IMR-90 (cell line): ENCODE measurements around the gene PTPN22. TPM values are rescaled to one million over a fixed set of nuclear protein-coding genes. Genes with fewer than 3 reads are reported as not detected.

ENCODE experiments used
- ATAC-seq: fragments of 200-7000 bp; cut with Tn5 transposase; 2 replicates; pipeline ENCODE4 v1.9.1; 2020; ENCODE audit warnings: low read depth, mild to moderate bottlenecking, moderate library complexity
- BruUV-seq: library from RNA; stranded (reverse); fragments of 400-500 nt; replicated peaks from 2 replicates; lab custom pipeline; 2021; lab: Mats Ljungman, UMichigan
- CTCF ChIA-PET: fragments of 300-600 bp; formaldehyde crosslinking; extraction: SDS; loops from one replicate; lab custom pipeline; 2021; ENCODE audit warnings: antibody characterized with exemption; lab: Yijun Ruan, JAX
- POLR2A ChIA-PET: fragments of 300-600 bp; sonication (Branson Sonifier 250); formaldehyde crosslinking; loops from one replicate; lab custom pipeline; 2022; ENCODE audit warnings: antibody characterized with exemption; ENCODE audit not compliant: unreplicated experiment; lab: Charles Lee
- DNase-seq: peaks from one replicate; pipeline ENCODE4 v3.0.0; 2013
- H2AFZ ChIP-seq: replicated peaks from 2 replicates; pipeline ENCODE3; 2013; ENCODE audit warnings: low read length, mild to moderate bottlenecking; ENCODE audit not compliant: poor library complexity
- H2AK5ac ChIP-seq: 2 replicates; pipeline ENCODE4 v1.6.1; 2013; ENCODE audit warnings: low read depth, low read length, inconsistent platforms
- H2AK9ac ChIP-seq: replicated peaks from 2 replicates; pipeline ENCODE3; 2013; ENCODE audit warnings: mild to moderate bottlenecking, low read depth, low read length, moderate library complexity; ENCODE audit not compliant: poor library complexity
- H2BK120ac ChIP-seq: 2 replicates; pipeline ENCODE4 v1.6.1; 2013; ENCODE audit warnings: low read depth, low read length, inconsistent platforms
- H2BK15ac ChIP-seq: 3 replicates; pipeline ENCODE4 v1.6.1; 2013; ENCODE audit warnings: low read depth, low read length, inconsistent platforms
- H2BK20ac ChIP-seq: 2 replicates; pipeline ENCODE4 v1.6.1; 2013; ENCODE audit warnings: low read depth, mild to moderate bottlenecking, inconsistent platforms, low read length, moderate library complexity
- H2BK5ac ChIP-seq: 2 replicates; pipeline ENCODE4 v1.6.1; 2013; ENCODE audit warnings: mild to moderate bottlenecking, low read depth, low read length, inconsistent platforms; ENCODE audit not compliant: poor library complexity, severe bottlenecking
- H3K14ac ChIP-seq: replicated peaks from 2 replicates; pipeline ENCODE4 v1.6.1; 2013; ENCODE audit warnings: low read depth, low read length, inconsistent platforms
- H3K18ac ChIP-seq: 2 replicates; pipeline ENCODE4 v1.6.1; 2013; ENCODE audit warnings: low read depth, low read length, control low read depth
- H3K23ac ChIP-seq: 2 replicates; pipeline ENCODE4 v1.6.1; 2013; ENCODE audit warnings: low read depth, low read length, inconsistent platforms
- H3K27ac ChIP-seq: 2 replicates; pipeline ENCODE4 v1.5.1; 2013; ENCODE audit warnings: mild to moderate bottlenecking, control low read depth, low read length; ENCODE audit not compliant: insufficient read depth
- H3K27me3 ChIP-seq: 2 replicates; pipeline ENCODE4 v1.6.1; 2013; ENCODE audit warnings: low read length; ENCODE audit not compliant: control insufficient read depth, insufficient read depth
- H3K36me3 ChIP-seq: 2 replicates; pipeline ENCODE4 v1.6.1; 2013; ENCODE audit warnings: low read length, mixed read lengths; ENCODE audit not compliant: control insufficient read depth, insufficient read depth
- H3K4ac ChIP-seq: 2 replicates; pipeline ENCODE4 v1.6.1; 2013; ENCODE audit warnings: low read depth, low read length, inconsistent platforms
- H3K4me1 ChIP-seq: 2 replicates; pipeline ENCODE4 v1.6.1; 2013; ENCODE audit warnings: low read length, mixed read lengths; ENCODE audit not compliant: control insufficient read depth, insufficient read depth
- H3K4me2 ChIP-seq: 2 replicates; pipeline ENCODE4 v1.6.1; 2013; ENCODE audit warnings: low read depth, mild to moderate bottlenecking, control low read depth, low read length, moderate library complexity
- H3K4me3 ChIP-seq: 2 replicates; pipeline ENCODE4 v1.5.1; 2013; ENCODE audit warnings: low read depth, mild to moderate bottlenecking, control low read depth, low read length, moderate library complexity; ENCODE audit not compliant: insufficient read depth
- H3K56ac ChIP-seq: 2 replicates; pipeline ENCODE4 v1.6.1; 2013; ENCODE audit warnings: low read length, inconsistent platforms; ENCODE audit not compliant: insufficient read depth; ENCODE audit errors: extremely low read depth
- H3K79me1 ChIP-seq, 2 experiments: 2 replicates each; pipeline ENCODE4 v1.6.1; 2013; ENCODE audit warnings: low read length in 2 of 2, inconsistent platforms in 1 of 2, low read depth in 1 of 2
- H3K9ac ChIP-seq: 2 replicates; pipeline ENCODE4 v1.6.1; 2013; ENCODE audit warnings: low read depth, low read length, control low read depth
- H3K9me1 ChIP-seq: 2 replicates; pipeline ENCODE4 v1.6.1; 2013; ENCODE audit warnings: low read length, inconsistent platforms; ENCODE audit not compliant: insufficient read depth
- H3K9me3 ChIP-seq: 2 replicates; pipeline ENCODE4 v1.6.1; 2013; ENCODE audit warnings: low read length; ENCODE audit not compliant: control insufficient read depth, insufficient read depth
- H4K20me1 ChIP-seq: 2 replicates; pipeline ENCODE4 v1.6.1; 2013; ENCODE audit warnings: low read length, inconsistent platforms; ENCODE audit not compliant: insufficient read depth
- H4K5ac ChIP-seq: 2 replicates; pipeline ENCODE4 v1.6.1; 2013; ENCODE audit warnings: mild to moderate bottlenecking, low read depth, low read length, control low read depth
- H4K8ac ChIP-seq, 2 experiments: 2 replicates each; pipeline ENCODE4 v1.6.1; 2013; ENCODE audit warnings: low read depth in 2 of 2, low read length in 2 of 2, control low read depth in 1 of 2, inconsistent platforms in 1 of 2
- H4K91ac ChIP-seq: 2 replicates; pipeline ENCODE4 v1.6.1; 2013; ENCODE audit warnings: low read depth, low read length, inconsistent platforms; ENCODE audit not compliant: insufficient read depth
- BHLHE40 ChIP-seq: fragments of 150-350 bp; IDR thresholded peaks from 2 replicates; pipeline ENCODE4 v1.6.1; 2016; ENCODE audit warnings: mild to moderate bottlenecking, low read depth, low read length
- CHD1 ChIP-seq: IDR thresholded peaks from 2 replicates; pipeline ENCODE4 v1.6.1; 2012; ENCODE audit warnings: low read depth, low read length, improper control_type of control experiment
- CTCF ChIP-seq: conservative IDR thresholded peaks from 2 replicates; pipeline ENCODE4 v1.5.1; 2012; ENCODE audit warnings: mild to moderate bottlenecking, low read depth, low read length, improper control_type of control experiment
- ELK1 ChIP-seq: fragments of 150-350 bp; IDR thresholded peaks from 2 replicates; pipeline ENCODE4 v1.6.1; 2016; ENCODE audit warnings: low read depth, mild to moderate bottlenecking, low read length, moderate library complexity, borderline replicate concordance
- FOS ChIP-seq: fragments of 150-350 bp; IDR thresholded peaks from 2 replicates; pipeline ENCODE4 v1.6.1; 2016; ENCODE audit warnings: low read depth, low read length
- MAZ ChIP-seq: IDR thresholded peaks from 2 replicates; pipeline ENCODE4 v1.6.1; 2012; ENCODE audit warnings: low read depth, mild to moderate bottlenecking, low read length, improper control_type of control experiment, moderate library complexity, borderline replicate concordance
- MXI1 ChIP-seq: IDR thresholded peaks from 2 replicates; pipeline ENCODE4 v1.6.1; 2012; ENCODE audit warnings: low read depth, mild to moderate bottlenecking, low read length, moderate library complexity, borderline replicate concordance
- NFE2L2 ChIP-seq: fragments of 150-350 bp; IDR thresholded peaks from 2 replicates; pipeline ENCODE4 v1.6.1; 2016; ENCODE audit warnings: low read depth, mild to moderate bottlenecking, low read length
- POLR2A ChIP-seq: IDR thresholded peaks from 2 replicates; pipeline ENCODE4 v1.6.1; 2012; ENCODE audit warnings: mild to moderate bottlenecking, low read depth, low read length
- RAD21 ChIP-seq: IDR thresholded peaks from 2 replicates; pipeline ENCODE4 v1.6.1; 2012; ENCODE audit warnings: low read length, improper control_type of control experiment
- RCOR1 ChIP-seq: IDR thresholded peaks from 2 replicates; pipeline ENCODE4 v1.6.1; 2012; ENCODE audit warnings: mild to moderate bottlenecking, low read length, improper control_type of control experiment; ENCODE audit not compliant: insufficient replicate concordance
- RFX5 ChIP-seq: IDR thresholded peaks from 2 replicates; pipeline ENCODE4 v1.8.0; 2012; ENCODE audit warnings: low read depth, mild to moderate bottlenecking, low read length, moderate library complexity
- SMC3 ChIP-seq: fragments of 150-350 bp; IDR thresholded peaks from 2 replicates; pipeline ENCODE4 v1.6.1; 2016; ENCODE audit warnings: low read depth, mild to moderate bottlenecking, antibody characterized with exemption, low read length, moderate library complexity
- WGBS, 2 experiments: methylation state at CpG; one replicate each; pipeline versions ENCODE4 v1.1.5 to v1.1.7; 2013; ENCODE audit warnings: missing lambda C conversion rate in 2 of 2; ENCODE audit not compliant: insufficient read length in 1 of 2; ENCODE audit errors: extremely low coverage in 2 of 2; 5-methylcytosine and 5-hydroxymethylcytosine counted together
- dilution Hi-C: fragments of 300-500 bp; cut with HindIII; formaldehyde crosslinking; loops from one replicate; pipeline ENCODE4 v1.14.3; 2018; ENCODE audit warnings: low sequenced_read_pairs; ENCODE audit not compliant: unreplicated experiment
- in situ Hi-C: fragments of 300-500 bp; cut with MboI; formaldehyde crosslinking; loops from 3 replicates; pipeline ENCODE4 v1.14.3; 2019; ENCODE audit warnings: low sequenced_read_pairs, inconsistent platforms, mixed read lengths
- intact Hi-C: fragments of 100-400 bp; cut with micrococcal nuclease; formaldehyde crosslinking; loops from 2 replicates; pipeline ENCODE4 v1.10.0; 2022
- polyA plus RNA-seq, 3 experiments: library from polyadenylated mRNA; depleted of rRNA; stranded (reverse); fragments of >200 nt; gene quantifications; 2 replicates each; pipeline ENCODE4 v1.2.3, GENCODE V29; 2012; ENCODE audit warnings: low replicate concordance in 1 of 3
- total RNA-seq: library from RNA; depleted of rRNA; stranded (reverse); fragments of >200 nt; gene quantifications from 2 replicates; pipeline ENCODE4 v1.2.3, GENCODE V29; 2012

PTPN22 gene
- total and polyA plus RNA-seq, 2 of the 4 experiments (the other 2 are of a cell fraction): 0.14 to 0.18 TPM

GRCh38 chr1:113786069-113786468 is 85.4 kb downstream of the PTPN22 start:
- H3K27ac ChIP-seq: no peak overlapping the region
- CTCF ChIA-PET: interaction anchor here (0.7 to 0.9 kb wide), 2 partner anchors 9 to 666 kb away, joined by 3 read pairs; no protein-coding TSS in a partner anchor
- H2BK20ac ChIP-seq: no peak overlapping the region
- H3K14ac ChIP-seq: no peak overlapping the region
- H3K23ac ChIP-seq: no peak overlapping the region
- H3K18ac ChIP-seq: no peak overlapping the region
- no peaks in the 10 kb centered on the region for H3K9me3 ChIP-seq
- no peaks in the 10 kb centered on the region; the same call in 1 of the 2 replicates for H3K9me1 ChIP-seq
- H2AK5ac ChIP-seq: no peak overlapping the region
- H3K4me2 ChIP-seq: 0 out of 2 replicates have a peak overlapping the region, but pooled peaks have one; percentile 40
- POLR2A ChIA-PET: no interaction called here
- H2BK120ac ChIP-seq: no peak overlapping the region
- no TSS peak for BruUV-seq
- ATAC-seq (no peak), DNase-seq (peak; percentile 31)
- dilution Hi-C loops: no loop called here
- no peak overlapping the region for H4K91ac ChIP-seq
- peaks cover 2% of the 10 kb centered on the region; the same call in 1 of the 2 replicates for H3K36me3 ChIP-seq
- in situ Hi-C loops: no loop called here
- no peak overlapping the region for H3K56ac ChIP-seq
- H3K4me1 ChIP-seq: peaks cover 14% of the 10 kb centered on the region
- no peak overlapping the region for H4K8ac ChIP-seq
- H3K4me3 ChIP-seq: no peak overlapping the region
- no peaks in the 10 kb centered on the region for H3K27me3 ChIP-seq
- intact Hi-C loops: no loop called here
- H2AK9ac ChIP-seq: no peak overlapping the region
- H3K4ac ChIP-seq: no peak overlapping the region
- peaks cover 49 to 73% of the 10 kb centered on the region in 2 experiments for H3K79me1 ChIP-seq
- H4K5ac ChIP-seq: no peak overlapping the region
- H2BK5ac ChIP-seq: no peak overlapping the region
- H4K20me1 ChIP-seq: peaks cover 13% of the 10 kb centered on the region; the same call in 1 of the 2 replicates
- H3K9ac ChIP-seq: no peak overlapping the region
- H2BK15ac ChIP-seq: no peak overlapping the region
- no CpG with 5 or more reads among the region's 1 CpG for WGBS, 2 experiments
- H2AFZ ChIP-seq: no peak overlapping the region
- no peak for TF ChIP-seq ELK1
- TF ChIP-seq BHLHE40: no peak
- TF ChIP-seq FOS: no peak
- TF ChIP-seq CTCF: no peak
- no peak for TF ChIP-seq MXI1
- TF ChIP-seq RAD21: no peak
- TF ChIP-seq NFE2L2: no peak
- TF ChIP-seq SMC3: no peak
- no peak for TF ChIP-seq MAZ
- no peak for TF ChIP-seq CHD1
- no peak for TF ChIP-seq POLR2A
- no peak for TF ChIP-seq RCOR1
- no peak for TF ChIP-seq RFX5
